Ureter (tissue), 1 donor: ENCODE measurements around the gene RBBP6. TPM values are rescaled to one million over a fixed set of nuclear protein-coding genes. Genes with fewer than 3 reads are reported as not detected.
"Not testable (repeated sequence)": the region's sequence is repeated elsewhere in the genome, so short reads cannot be mapped to it uniquely, and the experiment has no call there.

Experiments used
- DNase-seq: peaks from one replicate; pipeline ENCODE4 v3.0.0-alpha.2; 2020; ENCODE audit warnings: low spot score
- total RNA-seq: library from RNA; stranded (reverse); gene quantifications from one replicate; pipeline ENCODE4 v1.2.4, GENCODE V29; 2023
- donor health status: DM: yes; HTN: yes; CAD: no.

Gene RBBP6
- 56.1 TPM for total RNA-seq

GRCh38 chr16:24539295-24539849 lies at the start of gene RBBP6:
TSS of gene RBBP6 (plus strand) at chr16:24539566. CDS start at chr16:24540627, 1,061 bp downstream.
- peak; percentile 94 for DNase-seq

GRCh38 chr16:24490866-24491265 lies 48.5 kb upstream of the RBBP6 start:
- DNase-seq = no peak

GRCh38 chr16:24491731-24492130 lies 47.6 kb upstream of the RBBP6 start:
- DNase-seq = no peak

- DNase-seq = no peak
These were observed 45.5 kb upstream of the RBBP6 start for GRCh38 chr16:24493821-24494220.

GRCh38 chr16:24495207-24495606 lies 44.2 kb upstream of the RBBP6 start:
- not testable (repeated sequence) for DNase-seq

- DNase-seq = no peak
These were observed 41.9 kb upstream of the RBBP6 start for GRCh38 chr16:24497440-24497839.

GRCh38 chr16:24499193-24499814 lies 40.1 kb upstream of the RBBP6 start:
- no peak for DNase-seq

GRCh38 chr16:24504472-24505345 lies 34.7 kb upstream of the RBBP6 start:
- DNase-seq = peak; percentile 56

GRCh38 chr16:24505959-24506358 lies 33.4 kb upstream of the RBBP6 start:
- DNase-seq = no peak

GRCh38 chr16:24507959-24508480 lies 31.3 kb upstream of the RBBP6 start:
- DNase-seq = no peak

GRCh38 chr16:24508614-24509013 lies 30.8 kb upstream of the RBBP6 start:
- no peak for DNase-seq

GRCh38 chr16:24509536-24509935 lies 29.8 kb upstream of the RBBP6 start:
- no peak for DNase-seq

- DNase-seq = no peak
These were observed 28.2 kb upstream of the RBBP6 start for GRCh38 chr16:24511174-24511573.

- DNase-seq = no peak
These were observed 27.6 kb upstream of the RBBP6 start for GRCh38 chr16:24511792-24512191.

GRCh38 chr16:24514096-24514495 lies 25.3 kb upstream of the RBBP6 start:
- DNase-seq = no peak

- no peak for DNase-seq
These were observed 24.2 kb upstream of the RBBP6 start for GRCh38 chr16:24515186-24515585.

- peak; percentile 87 for DNase-seq
These were observed 22.3 kb upstream of the RBBP6 start for GRCh38 chr16:24516900-24517669.

GRCh38 chr16:24518498-24518897 lies 20.9 kb upstream of the RBBP6 start:
- no peak for DNase-seq

- no peak for DNase-seq
These were observed 18.4 kb upstream of the RBBP6 start for GRCh38 chr16:24520983-24521382.

- DNase-seq = no peak
These were observed 16.6 kb upstream of the RBBP6 start for GRCh38 chr16:24522751-24523150.

- DNase-seq = no peak
These were observed 15.8 kb upstream of the RBBP6 start for GRCh38 chr16:24523569-24523968.
